ENCODE results near the gene NCK1.

DNA sequence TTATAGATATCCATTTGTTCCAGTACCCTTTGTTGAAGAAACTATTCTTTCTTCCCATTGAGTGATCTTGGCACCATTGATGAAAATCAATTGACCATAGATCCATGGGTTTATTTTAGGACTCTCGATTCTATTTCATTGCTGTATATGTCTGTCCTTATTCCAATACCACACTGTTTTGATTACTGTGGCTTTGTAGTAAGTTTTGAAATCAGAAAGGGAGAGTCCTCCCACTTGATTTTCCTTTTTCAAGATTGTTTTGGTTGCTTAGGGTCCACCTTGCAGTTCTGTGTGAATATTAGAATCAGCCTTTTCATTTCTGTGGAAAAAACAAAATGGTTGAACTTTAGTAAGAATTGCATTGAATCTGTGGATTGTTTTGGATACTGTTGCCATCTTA lies 75.2 kb downstream of the NCK1 start:
- TF ChIP-seq, protein P1, sequence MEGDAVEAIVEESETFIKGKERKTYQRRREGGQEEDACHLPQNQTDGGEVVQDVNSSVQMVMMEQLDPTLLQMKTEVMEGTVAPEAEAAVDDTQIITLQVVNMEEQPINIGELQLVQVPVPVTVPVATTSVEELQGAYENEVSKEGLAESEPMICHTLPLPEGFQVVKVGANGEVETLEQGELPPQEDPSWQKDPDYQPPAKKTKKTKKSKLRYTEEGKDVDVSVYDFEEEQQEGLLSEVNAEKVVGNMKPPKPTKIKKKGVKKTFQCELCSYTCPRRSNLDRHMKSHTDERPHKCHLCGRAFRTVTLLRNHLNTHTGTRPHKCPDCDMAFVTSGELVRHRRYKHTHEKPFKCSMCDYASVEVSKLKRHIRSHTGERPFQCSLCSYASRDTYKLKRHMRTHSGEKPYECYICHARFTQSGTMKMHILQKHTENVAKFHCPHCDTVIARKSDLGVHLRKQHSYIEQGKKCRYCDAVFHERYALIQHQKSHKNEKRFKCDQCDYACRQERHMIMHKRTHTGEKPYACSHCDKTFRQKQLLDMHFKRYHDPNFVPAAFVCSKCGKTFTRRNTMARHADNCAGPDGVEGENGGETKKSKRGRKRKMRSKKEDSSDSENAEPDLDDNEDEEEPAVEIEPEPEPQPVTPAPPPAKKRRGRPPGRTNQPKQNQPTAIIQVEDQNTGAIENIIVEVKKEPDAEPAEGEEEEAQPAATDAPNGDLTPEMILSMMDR (IDR thresholded peaks at IDR 0.05), result no peak
- TF ChIP-seq POLR2A (IDR thresholded peaks at IDR 0.05), result no peak
